Endothelial cell (in vitro differentiated cells): ENCODE measurements around the gene IRS2. TPM values are rescaled to one million over a fixed set of nuclear protein-coding genes. Genes with fewer than 3 reads are reported as not detected.
A peak's percentile ranks its signal among the peaks of the same experiment; 100 is the strongest.

Source experiments
- DNase-seq: peaks from one replicate; pipeline ENCODE4 v3.0.0; 2021; ENCODE audit warnings: low spot score
- H3K27ac Mint-ChIP-seq: one replicate; pipeline ENCODE4 v1.8.0; 2021; ENCODE audit warnings: mixed read lengths, inconsistent platforms; ENCODE audit not compliant: unreplicated experiment
- H3K27me3 Mint-ChIP-seq: one replicate; pipeline ENCODE4 v1.8.0; 2021; ENCODE audit warnings: mild to moderate bottlenecking, moderate library complexity, mixed read lengths, inconsistent platforms; ENCODE audit not compliant: unreplicated experiment
- H3K36me3 Mint-ChIP-seq: one replicate; pipeline ENCODE4 v1.8.0; 2021; ENCODE audit warnings: mild to moderate bottlenecking, low read depth, mixed read lengths, inconsistent platforms; ENCODE audit not compliant: unreplicated experiment
- H3K4me1 Mint-ChIP-seq: one replicate; pipeline ENCODE4 v1.8.0; 2021; ENCODE audit warnings: mild to moderate bottlenecking, mixed read lengths, inconsistent platforms; ENCODE audit not compliant: unreplicated experiment
- H3K4me3 Mint-ChIP-seq: one replicate; pipeline ENCODE4 v1.8.0; 2021; ENCODE audit warnings: mild to moderate bottlenecking, mixed read lengths, inconsistent platforms; ENCODE audit not compliant: unreplicated experiment
- H3K9me3 Mint-ChIP-seq: one replicate; pipeline ENCODE4 v1.8.0; 2021; ENCODE audit warnings: mixed read lengths, inconsistent platforms; ENCODE audit not compliant: unreplicated experiment
- CTCF ChIP-seq: fragments of 200-600 bp; sonication (generic); IDR thresholded peaks from one replicate; pipeline ENCODE4 v1.5.0; 2021; ENCODE audit warnings: antibody characterized with exemption; ENCODE audit not compliant: unreplicated experiment
- total RNA-seq: library from RNA; stranded (reverse); fragmentation: NEBNext Ultra II Directional; extraction: Animal tissue kit (Norgen Biotek cat#: 25700); gene quantifications from one replicate; pipeline ENCODE4 v1.2.1, GENCODE V29; 2021; ENCODE audit not compliant: unreplicated experiment

Gene IRS2
- total RNA-seq, 1 donor from 2014 or later, result 16.4 TPM

- Mint-ChIP-seq H3K27ac (peak overlapping the region; percentile 5), H3K9me3 (peaks cover 11% of the 10 kb centered on the region), H3K27me3 (peaks cover 1% of the 10 kb centered on the region), H3K36me3 (peaks cover 11% of the 10 kb centered on the region), H3K4me3 (no peak overlapping the region), H3K4me1 (peaks cover 21% of the 10 kb centered on the region)
- TF ChIP-seq CTCF, result no peak
- no peak for DNase-seq
These were observed 80.2 kb downstream of the IRS2 start for GRCh38 chr13:109706015-109706715.

- Mint-ChIP-seq H3K36me3 (peaks cover 11% of the 10 kb centered on the region), H3K27ac (peak overlapping the region; percentile 78), H3K4me1 (peaks cover 31% of the 10 kb centered on the region), H3K4me3 (peak overlapping the region; percentile 66), H3K9me3 (peaks cover 11% of the 10 kb centered on the region), H3K27me3 (peaks cover 1% of the 10 kb centered on the region)
- DNase-seq, result no peak
- no peak for TF ChIP-seq CTCF
These were observed 81.4 kb downstream of the IRS2 start for GRCh38 chr13:109704771-109705635.

GRCh38 chr13:109703250-109703649 is 83.1 kb downstream of the IRS2 start:
- peaks cover 40% of the 10 kb centered on the region for H3K4me1 Mint-ChIP-seq

More at GRCh38 chr13:109703250-109703649, 83.1 kb downstream of the IRS2 start:
- Mint-ChIP-seq H3K9me3 (peaks cover 11% of the 10 kb centered on the region), H3K36me3 (peaks cover 11% of the 10 kb centered on the region), H3K27me3 (peaks cover 1% of the 10 kb centered on the region), H3K4me3 (no peak overlapping the region), H3K27ac (no peak overlapping the region)
- no peak for TF ChIP-seq CTCF
- no peak for DNase-seq
